Upper lobe of left lung (tissue), 6 donors: ENCODE results near the gene CXCL3. TPM values are rescaled to one million over a fixed set of nuclear protein-coding genes. Genes with fewer than 3 reads are reported as not detected.
A peak's percentile ranks its signal among the peaks of the same experiment; 100 is the strongest.

Experiments used
- ATAC-seq, 2 donors: fragments of 200-7000 bp; cut with Tn5 transposase; one replicate each; pipeline ENCODE4 v1.9.1; 2022; ENCODE audit warnings: mild to moderate bottlenecking in 2 of 2, moderate library complexity in 2 of 2; ENCODE audit not compliant: low FRiP score in 2 of 2
- DNase-seq, 2 donors: peaks; one replicate each; pipeline ENCODE4 v3.0.0-alpha.2; 2019 to 2020
- H3K27ac ChIP-seq, 4 donors: fragments of 200-600 bp; sonication (generic); one replicate each; pipeline ENCODE4 v1.5.1; 2016 to 2019
- H3K27me3 ChIP-seq, 4 donors: fragments of 200-600 bp; sonication (generic); one replicate each; pipeline ENCODE4 v1.5.1; 2017 to 2019
- H3K36me3 ChIP-seq, 4 donors: fragments of 200-600 bp; sonication (generic); one replicate each; pipeline ENCODE4 v1.5.1; 2016 to 2019
- H3K4me1 ChIP-seq, 4 donors: fragments of 200-600 bp; sonication (generic); one replicate each; pipeline ENCODE4 v1.5.1; 2018 to 2019
- H3K4me3 ChIP-seq, 4 donors: fragments of 200-600 bp; sonication (generic); one replicate each; pipeline ENCODE4 v1.5.1; 2017 to 2019; ENCODE audit warnings: mild to moderate bottlenecking in 2 of 4, moderate library complexity in 1 of 4
- H3K9me3 ChIP-seq, 4 donors: fragments of 200-600 bp; sonication (generic); one replicate each; pipeline ENCODE4 v1.5.1; 2018 to 2019
- CTCF ChIP-seq, 6 experiments: fragments of 450-650 bp in 4 of 6; fragments of 200-600 bp in 2 of 6; sonication (generic) in 2 of 6; IDR thresholded peaks; one replicate each; pipeline ENCODE4 v1.5.1; 2016 to 2019; ENCODE audit warnings: antibody characterized with exemption in 6 of 6
- EP300 ChIP-seq, 4 donors: sonication (generic); formaldehyde crosslinking; IDR thresholded peaks; one replicate each; pipeline ENCODE4 v1.5.1; 2017; ENCODE audit warnings: antibody characterized with exemption in 4 of 4, control low read depth in 2 of 4
- POLR2A ChIP-seq, 4 donors: fragments of 450-650 bp; IDR thresholded peaks; one replicate each; pipeline ENCODE4 v1.5.1; 2016 to 2017; ENCODE audit warnings: antibody characterized with exemption in 4 of 4, mild to moderate bottlenecking in 2 of 4
- POLR2AphosphoS5 ChIP-seq, 2 donors: sonication (generic); formaldehyde crosslinking; IDR thresholded peaks; one replicate each; pipeline ENCODE4 v1.5.1; 2017; ENCODE audit warnings: antibody characterized with exemption in 2 of 2
- WGBS, 2 donors: methylation state at CpG; one replicate each; pipeline ENCODE4 v1.1.5; 2017 to 2018; 5-methylcytosine and 5-hydroxymethylcytosine counted together
- total RNA-seq, 6 donors: library from RNA; depleted of rRNA in 4 of 6; stranded (reverse); fragments of >200 nt in 4 of 6; gene quantifications; one replicate each; pipeline versions ENCODE4 v1.1.0 to v1.2.1, GENCODE V29; 2016 to 2021
- donor health status: DM: no; HTN: no; CAD: no; lungs with moderate emphysema.
- donor health status: DM: no; HTN: yes; CAD: no; lungs with severe emphysema.

The CXCL3 gene
- total RNA-seq, 6 donors from 2014 or later = 10.0 to 22.4 (median 16.4) TPM

- Histone ChIP-seq H3K27ac (no peak overlapping the region), H3K27me3 (no peaks in the 10 kb centered on the region), H3K36me3 (no peaks in the 10 kb centered on the region), H3K9me3 (no peaks in the 10 kb centered on the region), H3K4me3 (no peak overlapping the region), H3K4me1 (no peaks in the 10 kb centered on the region)
- ATAC-seq (no peak), DNase-seq (no peak)
- WGBS, 2 donors = 45 to 94% methylated on average over 1 of the region's 1 CpG
- TF ChIP-seq CTCF (IDR thresholded peaks at IDR 0.05) = no peak
- TF ChIP-seq POLR2AphosphoS5 (IDR thresholded peaks at IDR 0.05) = no peak
- no peak for TF ChIP-seq EP300 (IDR thresholded peaks at IDR 0.05)
- TF ChIP-seq POLR2A (IDR thresholded peaks at IDR 0.05) = no peak
Measured at GRCh38 chr4:74028504-74028903, 10.0 kb downstream of the CXCL3 start.

GRCh38 chr4:74023709-74024108 lies 14.8 kb downstream of the CXCL3 start:
- Histone ChIP-seq H3K36me3 (no peaks in the 10 kb centered on the region), H3K4me1 (peaks cover 0 to 2% (median 0%) of the 10 kb centered on the region in 4 donors), H3K9me3 (no peaks in the 10 kb centered on the region), H3K4me3 (no peak overlapping the region), H3K27me3 (no peaks in the 10 kb centered on the region), H3K27ac (no peak overlapping the region)
- DNase-seq (no peak), ATAC-seq (no peak)
- WGBS, 2 donors = 58 to 64% methylated on average over 2 of the region's 2 CpGs
- no peak for TF ChIP-seq POLR2A (IDR thresholded peaks at IDR 0.05)
- no peak for TF ChIP-seq CTCF (IDR thresholded peaks at IDR 0.05)
- TF ChIP-seq EP300 (IDR thresholded peaks at IDR 0.05) = no peak
- no peak for TF ChIP-seq POLR2AphosphoS5 (IDR thresholded peaks at IDR 0.05)

GRCh38 chr4:74021601-74022000 lies 16.9 kb downstream of the CXCL3 start:
- Histone ChIP-seq H3K27ac (no peak overlapping the region), H3K4me1 (peaks cover 0 to 5% (median 2%) of the 10 kb centered on the region in 4 donors), H3K36me3 (no peaks in the 10 kb centered on the region), H3K9me3 (no peaks in the 10 kb centered on the region), H3K4me3 (no peak overlapping the region), H3K27me3 (no peaks in the 10 kb centered on the region)
- ATAC-seq (peak in 1 of 2 donors; percentile 65), DNase-seq (no peak)
- WGBS, 2 donors = 37 to 43% methylated on average over 2 of the region's 2 CpGs
- TF ChIP-seq EP300 (IDR thresholded peaks at IDR 0.05) (no peak), POLR2AphosphoS5 (IDR thresholded peaks at IDR 0.05) (no peak)

DNA sequence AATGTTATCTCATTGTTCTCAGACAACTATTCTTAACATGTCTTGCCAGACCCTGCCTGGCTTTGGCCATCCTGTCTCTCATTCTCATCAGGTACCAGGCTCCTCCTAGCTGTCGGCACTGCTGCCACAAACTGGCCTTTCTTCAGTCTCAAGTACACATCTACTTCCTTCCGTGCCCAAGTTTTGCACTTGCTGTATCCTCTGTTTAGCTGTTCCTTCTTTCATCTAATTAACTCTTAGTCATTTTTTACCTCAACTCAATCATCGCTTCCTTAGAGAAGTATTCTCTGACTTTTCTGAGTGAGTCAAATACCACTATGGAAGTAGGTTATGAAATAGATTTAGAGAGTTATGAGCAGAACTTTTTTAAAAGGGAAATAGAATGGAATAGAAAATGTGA lies 19.7 kb downstream of the CXCL3 start:
- H3K4me3 ChIP-seq = no peak overlapping the region
- TF ChIP-seq POLR2AphosphoS5 (IDR thresholded peaks at IDR 0.05) = no peak
- TF ChIP-seq POLR2A (IDR thresholded peaks at IDR 0.05) = peak in 1 of 4 donors; percentile 34
- H3K4me1 ChIP-seq = peaks cover 0 to 5% (median 2%) of the 10 kb centered on the region in 4 donors
- H3K27me3 ChIP-seq = no peaks in the 10 kb centered on the region
- no peaks in the 10 kb centered on the region for H3K9me3 ChIP-seq
- no peaks in the 10 kb centered on the region for H3K36me3 ChIP-seq
- peak in 1 of 2 donors; percentile 45 for DNase-seq
- peak in 1 of 2 donors; percentile 72 for ATAC-seq
- 32 to 35% methylated on average over 3 of the region's 3 CpGs for WGBS, 2 donors
- peak overlapping the region in 2 of 4 donors; percentile 13 to 32 for H3K27ac ChIP-seq

- no peak for DNase-seq
- H3K27me3 ChIP-seq = no peaks in the 10 kb centered on the region
- H3K4me1 ChIP-seq = peaks cover 0 to 5% (median 2%) of the 10 kb centered on the region in 4 donors
- peak in 1 of 4 donors; percentile 43 for TF ChIP-seq EP300 (IDR thresholded peaks at IDR 0.05)
- TF ChIP-seq POLR2AphosphoS5 (IDR thresholded peaks at IDR 0.05) = no peak
- TF ChIP-seq CTCF (IDR thresholded peaks at IDR 0.05) = no peak
- peak overlapping the region in 1 of 4 donors; percentile 32 for H3K27ac ChIP-seq
- H3K36me3 ChIP-seq = no peaks in the 10 kb centered on the region
- H3K9me3 ChIP-seq = no peaks in the 10 kb centered on the region
- H3K4me3 ChIP-seq = no peak overlapping the region
- peak in 1 of 2 donors; percentile 64 for ATAC-seq
Measured at GRCh38 chr4:74018116-74018515, 20.4 kb downstream of the CXCL3 start.

GRCh38 chr4:74016068-74016467 lies 22.4 kb downstream of the CXCL3 start:
- Histone ChIP-seq H3K27ac (no peak overlapping the region), H3K4me3 (no peak overlapping the region), H3K36me3 (no peaks in the 10 kb centered on the region), H3K27me3 (no peaks in the 10 kb centered on the region), H3K4me1 (peaks cover 0 to 5% (median 2%) of the 10 kb centered on the region in 4 donors), H3K9me3 (no peaks in the 10 kb centered on the region)
- ATAC-seq = peak in 1 of 2 donors; percentile 54
- WGBS, 2 donors = 31 to 32% methylated on average over 1 of the region's 1 CpG
- DNase-seq = no peak
- TF ChIP-seq EP300 (IDR thresholded peaks at IDR 0.05) (peak in 2 of 4 donors; percentile 54 to 88), CTCF (IDR thresholded peaks at IDR 0.05) (no peak)
